ENCODE data around the gene DOCK2. TPM values are rescaled to one million over a fixed set of nuclear protein-coding genes. Genes with fewer than 3 reads are reported as not detected.

DOCK2 gene
- total RNA-seq, 1 donor, result 6.2 TPM

DNA sequence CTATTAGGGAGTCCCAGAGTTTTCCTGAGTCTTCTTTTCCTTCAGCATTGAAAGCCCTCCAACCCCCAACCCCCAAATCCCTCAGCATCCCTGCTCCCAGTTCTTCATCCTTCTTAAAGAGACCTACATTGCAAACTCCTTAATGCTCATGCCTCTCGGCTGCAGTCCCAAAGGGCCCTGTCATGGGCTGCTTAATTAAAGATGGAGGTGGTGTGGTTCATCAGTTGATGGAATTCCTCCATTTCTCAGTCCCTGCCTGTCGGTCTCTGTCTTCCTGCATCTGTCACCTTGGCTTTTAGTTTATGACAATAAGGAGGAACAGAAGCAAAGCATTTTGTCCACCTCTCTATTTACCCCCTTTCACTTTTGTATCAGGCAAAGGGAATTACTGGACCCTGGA is 470.6 kb downstream of the DOCK2 start:
- no peak overlapping the region for H2AFZ ChIP-seq (ENCODE audit: low read length)
- H3K27ac ChIP-seq (ENCODE audit: low read depth, low read length), result no peak overlapping the region
- H3K4me1 ChIP-seq (ENCODE audit: insufficient read depth, low read length), result no peaks in the 10 kb centered on the region
- no peaks in the 10 kb centered on the region for H4K20me1 ChIP-seq (ENCODE audit: insufficient read depth, low read length)
- H3K4me3 ChIP-seq (ENCODE audit: insufficient read depth, low read length), result no peak overlapping the region
- TF ChIP-seq, protein P1, sequence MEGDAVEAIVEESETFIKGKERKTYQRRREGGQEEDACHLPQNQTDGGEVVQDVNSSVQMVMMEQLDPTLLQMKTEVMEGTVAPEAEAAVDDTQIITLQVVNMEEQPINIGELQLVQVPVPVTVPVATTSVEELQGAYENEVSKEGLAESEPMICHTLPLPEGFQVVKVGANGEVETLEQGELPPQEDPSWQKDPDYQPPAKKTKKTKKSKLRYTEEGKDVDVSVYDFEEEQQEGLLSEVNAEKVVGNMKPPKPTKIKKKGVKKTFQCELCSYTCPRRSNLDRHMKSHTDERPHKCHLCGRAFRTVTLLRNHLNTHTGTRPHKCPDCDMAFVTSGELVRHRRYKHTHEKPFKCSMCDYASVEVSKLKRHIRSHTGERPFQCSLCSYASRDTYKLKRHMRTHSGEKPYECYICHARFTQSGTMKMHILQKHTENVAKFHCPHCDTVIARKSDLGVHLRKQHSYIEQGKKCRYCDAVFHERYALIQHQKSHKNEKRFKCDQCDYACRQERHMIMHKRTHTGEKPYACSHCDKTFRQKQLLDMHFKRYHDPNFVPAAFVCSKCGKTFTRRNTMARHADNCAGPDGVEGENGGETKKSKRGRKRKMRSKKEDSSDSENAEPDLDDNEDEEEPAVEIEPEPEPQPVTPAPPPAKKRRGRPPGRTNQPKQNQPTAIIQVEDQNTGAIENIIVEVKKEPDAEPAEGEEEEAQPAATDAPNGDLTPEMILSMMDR (IDR thresholded peaks at IDR 0.05; ENCODE audit: extremely low read depth, low read depth, low read length), result no peak
- DNase-seq (ENCODE audit: insufficient read length, low spot score, missing footprints), result no peak
- no peaks in the 10 kb centered on the region for H3K79me2 ChIP-seq (ENCODE audit: insufficient read depth, low read length)
- no peaks in the 10 kb centered on the region for H3K27me3 ChIP-seq (ENCODE audit: insufficient read depth, low read length)
- no peak overlapping the region for H3K4me2 ChIP-seq (ENCODE audit: insufficient read depth, low read length)
- H3K36me3 ChIP-seq (ENCODE audit: insufficient read depth, low read length), result no peaks in the 10 kb centered on the region
- no peaks in the 10 kb centered on the region for H3K9me3 ChIP-seq (ENCODE audit: low read depth, low read length)

DNA sequence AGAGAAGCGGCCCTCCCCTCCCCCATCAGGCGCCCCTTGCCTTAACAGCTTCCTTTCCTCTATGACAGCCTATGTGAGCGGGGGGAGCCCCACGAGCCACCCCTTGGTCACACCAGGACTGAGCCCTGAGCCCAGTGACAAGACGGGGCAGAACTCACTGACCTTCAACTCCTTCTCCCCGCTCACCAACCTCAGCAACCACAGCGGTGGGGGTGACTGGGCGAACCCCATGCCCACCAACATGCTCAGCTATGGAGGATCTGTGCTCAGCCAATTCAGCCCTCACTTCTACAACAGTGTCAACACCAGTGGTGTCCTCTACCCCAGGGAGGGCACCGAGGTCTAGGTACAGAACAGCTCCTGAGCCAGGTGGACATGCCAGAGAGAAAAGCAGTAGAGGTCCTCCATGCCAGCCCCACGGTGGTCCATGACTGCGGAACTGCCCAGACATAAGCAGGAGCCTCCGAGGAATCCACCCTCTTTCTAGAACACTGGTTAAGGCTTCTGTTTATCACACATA is 471.3 kb downstream of the DOCK2 start:
- Histone ChIP-seq H3K36me3 (ENCODE audit: insufficient read depth, low read length) (no peaks in the 10 kb centered on the region), H3K79me2 (ENCODE audit: insufficient read depth, low read length) (no peaks in the 10 kb centered on the region), H3K27ac (ENCODE audit: low read depth, low read length) (no peak overlapping the region)

DNA sequence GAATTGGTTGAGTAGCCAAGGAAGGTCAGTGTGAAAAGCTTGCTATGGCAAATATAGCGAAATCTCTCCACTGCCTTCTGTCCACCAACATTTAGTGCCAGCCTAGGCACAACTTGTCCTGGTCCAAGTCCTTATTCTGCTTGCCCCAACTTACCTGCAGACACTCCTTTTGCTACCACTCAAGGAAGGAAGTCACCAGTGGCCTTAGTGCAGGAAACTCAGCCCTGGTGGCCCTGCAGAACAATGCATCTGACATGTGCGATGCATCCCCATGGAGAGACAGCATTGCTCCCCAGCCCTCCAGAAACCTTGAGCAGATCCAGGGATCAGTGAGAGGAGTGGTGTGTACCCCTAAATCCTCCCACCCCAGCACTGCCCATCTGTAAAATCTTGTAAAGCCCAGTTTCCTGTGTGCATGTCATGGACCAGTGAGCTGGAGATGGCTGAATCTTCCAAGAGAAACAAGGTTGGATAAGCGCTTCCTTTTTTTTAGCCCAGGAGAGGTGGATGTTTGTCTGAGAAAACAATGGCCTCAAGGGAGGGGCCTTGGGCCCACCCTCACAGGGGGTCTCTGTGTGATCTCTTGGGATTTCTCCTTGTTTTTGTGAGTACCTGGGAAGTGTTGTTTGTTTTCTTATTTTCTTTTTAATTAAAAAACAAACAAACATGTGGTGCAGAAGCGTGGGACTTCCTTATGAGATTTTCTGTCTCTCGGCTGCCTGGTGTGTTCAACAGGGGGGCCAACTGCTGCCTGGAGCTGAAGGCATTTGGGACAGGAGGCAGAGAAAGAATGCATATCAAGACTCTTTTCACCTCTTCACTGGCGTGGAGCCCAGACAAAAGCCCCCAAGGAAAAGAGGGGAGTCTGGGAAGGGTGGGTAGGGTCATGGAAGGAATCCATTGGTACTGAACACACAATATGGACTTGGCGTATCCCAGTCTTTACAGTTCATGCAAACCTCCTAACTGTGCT is 472.3 kb downstream of the DOCK2 start:
- no peaks in the 10 kb centered on the region for H3K27me3 ChIP-seq (ENCODE audit: insufficient read depth, low read length)
- H3K36me3 ChIP-seq (ENCODE audit: insufficient read depth, low read length), result no peaks in the 10 kb centered on the region
- no peak overlapping the region for H3K4me3 ChIP-seq (ENCODE audit: insufficient read depth, low read length)
- H2AFZ ChIP-seq (ENCODE audit: low read length), result no peak overlapping the region
- H3K9me3 ChIP-seq (ENCODE audit: low read depth, low read length), result no peaks in the 10 kb centered on the region
- H3K4me2 ChIP-seq (ENCODE audit: insufficient read depth, low read length), result no peak overlapping the region
- H3K4me1 ChIP-seq (ENCODE audit: insufficient read depth, low read length), result no peaks in the 10 kb centered on the region
- no peaks in the 10 kb centered on the region for H4K20me1 ChIP-seq (ENCODE audit: insufficient read depth, low read length)
- no peaks in the 10 kb centered on the region for H3K79me2 ChIP-seq (ENCODE audit: insufficient read depth, low read length)
- H3K27ac ChIP-seq (ENCODE audit: low read depth, low read length), result no peak overlapping the region
- TF ChIP-seq, protein P1 (IDR thresholded peaks at IDR 0.05; ENCODE audit: extremely low read depth, low read depth, low read length), result no peak
- DNase-seq (ENCODE audit: insufficient read length, low spot score, missing footprints), result no peak

More for the DNA sequence above, 471.3 kb downstream of the DOCK2 start:
- Histone ChIP-seq H3K4me1 (ENCODE audit: insufficient read depth, low read length) (no peaks in the 10 kb centered on the region), H3K4me2 (ENCODE audit: insufficient read depth, low read length) (no peak overlapping the region), H3K4me3 (ENCODE audit: insufficient read depth, low read length) (no peak overlapping the region), H3K27me3 (ENCODE audit: insufficient read depth, low read length) (no peaks in the 10 kb centered on the region), H4K20me1 (ENCODE audit: insufficient read depth, low read length) (no peaks in the 10 kb centered on the region), H3K9me3 (ENCODE audit: low read depth, low read length) (no peaks in the 10 kb centered on the region), H2AFZ (ENCODE audit: low read length) (no peak overlapping the region)
- TF ChIP-seq, protein P1 (IDR thresholded peaks at IDR 0.05; ENCODE audit: extremely low read depth, low read depth, low read length), result no peak
- no peak for DNase-seq (ENCODE audit: insufficient read length, low spot score, missing footprints)

DNA sequence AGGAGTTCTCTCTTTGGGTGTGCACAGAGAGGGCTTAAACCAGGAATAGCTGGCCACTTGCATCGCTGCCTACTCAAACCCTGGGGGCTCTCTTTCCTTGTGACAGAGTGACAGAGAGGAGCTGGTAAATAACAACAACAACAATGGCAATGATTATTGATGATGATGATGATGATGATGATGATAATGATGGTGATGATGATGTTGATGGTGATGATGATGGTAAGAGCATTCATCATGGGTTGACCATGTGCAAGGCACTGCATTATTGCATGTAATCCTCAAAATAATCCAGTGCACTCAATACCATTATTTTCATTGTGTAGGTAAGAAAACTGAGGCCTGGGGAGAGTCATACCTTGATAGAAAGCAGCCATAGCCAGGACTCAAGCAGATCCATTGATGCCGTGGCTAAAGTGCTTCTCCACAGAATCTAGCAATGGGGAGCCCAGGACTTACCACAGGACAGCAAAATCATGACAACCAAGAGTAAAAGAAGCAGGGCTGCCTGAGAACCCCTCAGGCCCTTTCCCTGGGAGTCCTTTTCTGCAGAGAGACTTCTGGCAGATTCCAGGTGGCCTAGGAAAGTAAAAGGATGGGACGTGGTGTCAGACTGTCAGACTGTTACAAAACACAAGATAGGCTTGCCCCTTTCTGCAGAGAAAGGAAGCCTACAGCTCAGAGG is 473.5 kb downstream of the DOCK2 start:
- Histone ChIP-seq H3K27me3 (ENCODE audit: insufficient read depth, low read length) (no peaks in the 10 kb centered on the region), H3K36me3 (ENCODE audit: insufficient read depth, low read length) (no peaks in the 10 kb centered on the region), H2AFZ (ENCODE audit: low read length) (no peak overlapping the region), H3K9me3 (ENCODE audit: low read depth, low read length) (no peaks in the 10 kb centered on the region), H3K79me2 (ENCODE audit: insufficient read depth, low read length) (no peaks in the 10 kb centered on the region), H3K4me2 (ENCODE audit: insufficient read depth, low read length) (no peak overlapping the region), H3K4me3 (ENCODE audit: insufficient read depth, low read length) (no peak overlapping the region), H4K20me1 (ENCODE audit: insufficient read depth, low read length) (no peaks in the 10 kb centered on the region), H3K4me1 (ENCODE audit: insufficient read depth, low read length) (no peaks in the 10 kb centered on the region), H3K27ac (ENCODE audit: low read depth, low read length) (no peak overlapping the region)
- TF ChIP-seq, protein P1 (IDR thresholded peaks at IDR 0.05; ENCODE audit: extremely low read depth, low read depth, low read length), result no peak
- no peak for DNase-seq (ENCODE audit: insufficient read length, low spot score, missing footprints)
